Measurements from ENCODE around the gene ADIPOQ.
"Not testable (repeated sequence)": the region's sequence is repeated elsewhere in the genome, so short reads cannot be mapped to it uniquely, and the experiment has no call there.

ADIPOQ gene

GRCh38 chr3:186845756-186846155 is 3.2 kb downstream of the ADIPOQ start:
- Histone ChIP-seq H3K27ac (no peak overlapping the region), H3K4me3 (ENCODE audit: low read depth, low read length) (no peak overlapping the region), H3K4me2 (ENCODE audit: low read length) (no peak overlapping the region), H3K27me3 (ENCODE audit: control insufficient read depth, insufficient read depth, low read length) (no peaks in the 10 kb centered on the region), H2AFZ (no peak overlapping the region), H3K9ac (no peak overlapping the region), H3K79me2 (no peaks in the 10 kb centered on the region), H3K9me3 (ENCODE audit: control insufficient read depth, low read length) (no peaks in the 10 kb centered on the region), H3K4me1 (no peaks in the 10 kb centered on the region), H3K36me3 (ENCODE audit: control insufficient read depth, insufficient read depth, low read length) (no peaks in the 10 kb centered on the region)
- TF ChIP-seq CTCF (IDR thresholded peaks at IDR 0.05), result no peak

GRCh38 chr3:186847437-186847836 is 4.9 kb downstream of the ADIPOQ start:
- no peak overlapping the region for H3K4me3 ChIP-seq (ENCODE audit: low read depth, low read length)
- H3K27ac ChIP-seq, result no peak overlapping the region
- no peaks in the 10 kb centered on the region for H3K9me3 ChIP-seq (ENCODE audit: control insufficient read depth, low read length)
- no peak overlapping the region for H3K4me2 ChIP-seq (ENCODE audit: low read length)
- H3K79me2 ChIP-seq, result no peaks in the 10 kb centered on the region
- H2AFZ ChIP-seq, result no peak overlapping the region
- no peak for TF ChIP-seq CTCF (IDR thresholded peaks at IDR 0.05)
- H3K4me1 ChIP-seq, result no peaks in the 10 kb centered on the region
- no peak overlapping the region for H3K9ac ChIP-seq
- H3K36me3 ChIP-seq (ENCODE audit: control insufficient read depth, insufficient read depth, low read length), result no peaks in the 10 kb centered on the region
- no peaks in the 10 kb centered on the region for H3K27me3 ChIP-seq (ENCODE audit: control insufficient read depth, insufficient read depth, low read length)

- H3K27ac ChIP-seq, result no peak overlapping the region
- TF ChIP-seq CTCF (IDR thresholded peaks at IDR 0.05), result peak; percentile 53
- H3K4me3 ChIP-seq (ENCODE audit: low read depth, low read length), result no peak overlapping the region
- H3K4me1 ChIP-seq, result no peaks in the 10 kb centered on the region
- H3K36me3 ChIP-seq (ENCODE audit: control insufficient read depth, insufficient read depth, low read length), result no peaks in the 10 kb centered on the region
- no peak overlapping the region for H2AFZ ChIP-seq
- H3K79me2 ChIP-seq, result no peaks in the 10 kb centered on the region
- H3K9me3 ChIP-seq (ENCODE audit: control insufficient read depth, low read length), result no peaks in the 10 kb centered on the region
- no peak overlapping the region for H3K9ac ChIP-seq
- H3K4me2 ChIP-seq (ENCODE audit: low read length), result no peak overlapping the region
- no peaks in the 10 kb centered on the region for H3K27me3 ChIP-seq (ENCODE audit: control insufficient read depth, insufficient read depth, low read length)
These were observed 7.0 kb downstream of the ADIPOQ start for GRCh38 chr3:186849374-186849975.

GRCh38 chr3:186851835-186852234 is 9.3 kb downstream of the ADIPOQ start:
- H3K27me3 ChIP-seq (ENCODE audit: control insufficient read depth, insufficient read depth, low read length); H3K4me3 ChIP-seq (ENCODE audit: low read depth, low read length); H3K9ac ChIP-seq; H3K79me2 ChIP-seq; H3K9me3 ChIP-seq (ENCODE audit: control insufficient read depth, low read length); H2AFZ ChIP-seq; H3K4me2 ChIP-seq (ENCODE audit: low read length); H3K4me1 ChIP-seq; H3K36me3 ChIP-seq (ENCODE audit: control insufficient read depth, insufficient read depth, low read length); H3K27ac ChIP-seq: not testable (repeated sequence)

- H3K4me2 ChIP-seq (ENCODE audit: low read length), result no peak overlapping the region
- H3K9ac ChIP-seq, result no peak overlapping the region
- H3K4me3 ChIP-seq (ENCODE audit: low read depth, low read length), result no peak overlapping the region
- no peak overlapping the region for H3K27ac ChIP-seq
- no peaks in the 10 kb centered on the region for H3K9me3 ChIP-seq (ENCODE audit: control insufficient read depth, low read length)
- H3K79me2 ChIP-seq, result no peaks in the 10 kb centered on the region
- no peak for TF ChIP-seq CTCF (IDR thresholded peaks at IDR 0.05)
- H2AFZ ChIP-seq, result no peak overlapping the region
- H3K36me3 ChIP-seq (ENCODE audit: control insufficient read depth, insufficient read depth, low read length), result no peaks in the 10 kb centered on the region
- H3K4me1 ChIP-seq, result no peaks in the 10 kb centered on the region
- H3K27me3 ChIP-seq (ENCODE audit: control insufficient read depth, insufficient read depth, low read length), result no peaks in the 10 kb centered on the region
These were observed 10.5 kb downstream of the ADIPOQ start for GRCh38 chr3:186852994-186853393.
